ENCODE measurements around the gene PRKCB. TPM values are rescaled to one million over a fixed set of nuclear protein-coding genes. Genes with fewer than 3 reads are reported as not detected.

Gene PRKCB
- total and polyA plus RNA-seq, 4 experiments from 2014 or later = 46.5 to 106 (median 98.2) TPM

DNA sequence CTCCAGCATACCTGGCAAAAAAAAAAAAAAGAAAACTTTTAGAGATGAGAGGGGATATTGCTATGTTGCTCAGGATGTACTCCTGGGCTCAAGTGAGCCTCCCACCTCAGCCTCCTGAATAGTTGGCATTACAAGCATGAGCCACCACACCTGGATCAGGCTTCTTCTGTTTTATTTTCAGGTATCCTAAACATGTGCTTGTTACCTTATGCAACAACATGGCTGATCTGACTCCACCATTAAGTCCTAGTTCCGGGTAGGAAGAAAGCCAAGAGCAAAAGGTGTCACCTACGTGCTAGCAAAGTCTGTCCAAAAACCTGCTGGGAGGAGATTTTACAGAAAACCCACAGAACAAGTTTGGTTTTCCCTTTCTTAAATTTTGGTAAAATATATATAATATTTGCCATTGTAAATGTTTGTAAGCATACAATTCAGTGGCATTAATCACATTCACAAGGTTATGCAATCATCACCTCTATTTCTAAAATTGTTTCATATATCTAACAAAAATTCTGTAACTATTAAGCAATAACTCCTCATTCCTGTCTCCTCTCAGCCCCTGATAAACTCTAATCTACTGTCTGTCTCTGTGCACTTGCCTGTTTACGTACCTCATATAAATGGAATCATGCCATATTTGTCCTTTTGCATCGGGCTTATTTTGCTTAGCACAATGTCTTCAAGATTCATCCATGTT is 411.3 kb downstream of the PRKCB start:
- H3K27me3 Mint-ChIP-seq = peaks cover 25 to 36% of the 10 kb centered on the region in 2 donors
- H3K27me3 ChIP-seq (ENCODE audit: insufficient read depth, low read length) = no peaks in the 10 kb centered on the region
- CTCF ChIA-PET (ENCODE audit: partially characterized antibody) = interaction anchor here (1.4 kb wide), 2 partner anchors 8 to 205 kb away, joined by 3 to 5 read pairs; no protein-coding TSS in a partner anchor

GRCh38 chr16:24253192-24253591 is 417.4 kb downstream of the PRKCB start:
- Histone ChIP-seq H3K9me3 (ENCODE audit: control insufficient read depth in 1 of 2, low read length in 2 of 2) (no peaks in the 10 kb centered on the region), H3K4me3 (ENCODE audit: low read length in 2 of 2) (no peak overlapping the region), H3K36me3 (ENCODE audit: insufficient read depth, low read length) (no peaks in the 10 kb centered on the region), H3K4me1 (ENCODE audit: insufficient read depth, low read length) (no peaks in the 10 kb centered on the region), H3K27me3 (ENCODE audit: insufficient read depth, low read length) (peaks cover 21% of the 10 kb centered on the region), H3K27ac (ENCODE audit: low read depth, low read length) (no peak overlapping the region)
- Mint-ChIP-seq H3K4me3 (no peak overlapping the region), H3K9me3 (no peaks in the 10 kb centered on the region), H3K27me3 (peaks cover 38 to 42% of the 10 kb centered on the region in 2 donors), H3K4me1 (peaks cover 0 to 7% (median 4%) of the 10 kb centered on the region in 4 donors), H3K36me3 (no peaks in the 10 kb centered on the region), H3K27ac (no peak overlapping the region)
- ChIA-PET CTCF (ENCODE audit: partially characterized antibody) (interaction anchor here (0.6 to 5.4 kb wide), 43 partner anchors 9 to 586 kb away, joined by 3 to 58 read pairs (median 4); partner anchors contain the start of gene PLK1), POLR2A (ENCODE audit: partially characterized antibody) (no interaction called here)
- DNase-seq = peak in 4 of 5 donors; percentile 33 to 48 (median 42)
- intact Hi-C loops (cut with micrococcal nuclease) = loop anchor here (1.0 kb wide), 2 partner anchors 182 to 450 kb away; no protein-coding TSS in a partner anchor

More for the DNA sequence above, 411.3 kb downstream of the PRKCB start:
- Histone ChIP-seq H3K36me3 (ENCODE audit: insufficient read depth, low read length) (no peaks in the 10 kb centered on the region), H3K4me3 (ENCODE audit: low read length in 2 of 2) (no peak overlapping the region), H3K9me3 (ENCODE audit: control insufficient read depth in 1 of 2, low read length in 2 of 2) (no peaks in the 10 kb centered on the region), H3K27ac (ENCODE audit: low read depth, low read length) (no peak overlapping the region), H3K4me1 (ENCODE audit: insufficient read depth, low read length) (no peaks in the 10 kb centered on the region)
- Mint-ChIP-seq H3K27ac (no peak overlapping the region), H3K36me3 (no peaks in the 10 kb centered on the region), H3K4me1 (peaks cover 0 to 3% (median under 1%) of the 10 kb centered on the region in 4 donors), H3K9me3 (no peaks in the 10 kb centered on the region), H3K4me3 (no peak overlapping the region)
- intact Hi-C loops (cut with micrococcal nuclease) = no loop called here
- POLR2A ChIA-PET (ENCODE audit: partially characterized antibody) = no interaction called here
- DNase-seq = no peak

- Mint-ChIP-seq H3K4me1 (peaks cover 0 to 7% (median 4%) of the 10 kb centered on the region in 4 donors), H3K27me3 (peaks cover 50 to 52% of the 10 kb centered on the region in 2 donors), H3K27ac (peak within 1 kb of the TSS in 1 of 7 donors; percentile 75), H3K36me3 (no peaks in the 10 kb centered on the region), H3K9me3 (peaks cover 0 to 2% (median 0%) of the 10 kb centered on the region in 8 donors), H3K4me3 (no peak within 1 kb of the TSS)
- intact Hi-C loops (cut with micrococcal nuclease) = no loop called here
- Histone ChIP-seq H3K4me1 (ENCODE audit: insufficient read depth, low read length) (no peaks in the 10 kb centered on the region), H3K36me3 (ENCODE audit: insufficient read depth, low read length) (no peaks in the 10 kb centered on the region), H3K27ac (ENCODE audit: low read depth, low read length) (no peak within 1 kb of the TSS), H3K27me3 (ENCODE audit: insufficient read depth, low read length) (peaks cover 21% of the 10 kb centered on the region), H3K9me3 (ENCODE audit: control insufficient read depth in 1 of 2, low read length in 2 of 2) (no peaks in the 10 kb centered on the region), H3K4me3 (ENCODE audit: low read length in 2 of 2) (no peak within 1 kb of the TSS)
- DNase-seq = peak; percentile 24 to 47 (median 39)
- POLR2A ChIA-PET (ENCODE audit: partially characterized antibody) = no interaction called here
- CTCF ChIA-PET (ENCODE audit: partially characterized antibody) = interaction anchor here (1.1 to 5.4 kb wide), 5 partner anchors 10 to 455 kb away, joined by 3 to 58 read pairs (median 5); no protein-coding TSS in a partner anchor
Measured at GRCh38 chr16:24255456-24256371, 419.9 kb downstream of the PRKCB start, which contains the start of gene CACNG3. CACNG3 (plus strand) TSS chr16:24256335; CDS start chr16:24256755, 420 bp downstream.

DNA sequence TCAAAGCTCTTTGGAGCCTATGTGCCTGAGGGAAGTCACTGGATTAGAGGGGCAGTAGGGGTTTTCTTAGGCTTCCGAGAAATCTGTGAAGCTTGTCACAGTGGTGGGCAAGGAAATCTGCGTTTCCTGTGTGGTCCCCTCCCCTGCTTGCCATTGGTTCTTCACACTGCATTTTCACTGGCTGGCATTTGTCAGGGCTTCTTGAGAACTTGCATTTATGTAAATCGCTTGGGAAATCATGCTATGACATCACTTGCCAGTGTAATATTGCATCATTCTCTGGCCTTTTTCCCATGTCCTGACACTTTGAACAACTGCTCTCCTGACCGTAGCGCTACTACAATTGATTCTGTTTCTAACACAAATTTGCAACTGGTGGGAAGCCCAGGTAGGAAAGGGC is 422.2 kb downstream of the PRKCB start:
- no peak overlapping the region for H3K4me3 ChIP-seq (ENCODE audit: low read length in 2 of 2)
- ChIA-PET CTCF (ENCODE audit: partially characterized antibody) (no interaction called here), POLR2A (ENCODE audit: partially characterized antibody) (no interaction called here)
- peaks cover 21% of the 10 kb centered on the region for H3K27me3 ChIP-seq (ENCODE audit: insufficient read depth, low read length)
- peaks cover 0 to 5% (median 0%) of the 10 kb centered on the region in 8 donors for H3K9me3 Mint-ChIP-seq
- peaks cover 0 to 5% (median 3%) of the 10 kb centered on the region in 4 donors for H3K4me1 Mint-ChIP-seq
- no peak overlapping the region for H3K4me3 Mint-ChIP-seq
- no peak for DNase-seq
- H3K36me3 Mint-ChIP-seq = peaks cover 0 to 3% of the 10 kb centered on the region in 2 donors
- no peak overlapping the region for H3K27ac Mint-ChIP-seq
- no peaks in the 10 kb centered on the region for H3K36me3 ChIP-seq (ENCODE audit: insufficient read depth, low read length)
- no peaks in the 10 kb centered on the region for H3K4me1 ChIP-seq (ENCODE audit: insufficient read depth, low read length)
- no peaks in the 10 kb centered on the region for H3K9me3 ChIP-seq (ENCODE audit: control insufficient read depth in 1 of 2, low read length in 2 of 2)
- H3K27me3 Mint-ChIP-seq = peaks cover 56 to 67% of the 10 kb centered on the region in 2 donors
- H3K27ac ChIP-seq (ENCODE audit: low read depth, low read length) = no peak overlapping the region
- intact Hi-C loops (cut with micrococcal nuclease) = no loop called here

GRCh38 chr16:24258791-24259190 is 423.0 kb downstream of the PRKCB start:
- no peak for DNase-seq
- CTCF ChIA-PET (ENCODE audit: partially characterized antibody) = no interaction called here
- H3K36me3 Mint-ChIP-seq = peaks cover 0 to 3% of the 10 kb centered on the region in 2 donors
- intact Hi-C loops (cut with micrococcal nuclease) = no loop called here
- H3K27me3 Mint-ChIP-seq = peaks cover 53 to 63% of the 10 kb centered on the region in 2 donors
- Histone ChIP-seq H3K4me3 (ENCODE audit: low read length in 2 of 2) (no peak overlapping the region), H3K36me3 (ENCODE audit: insufficient read depth, low read length) (no peaks in the 10 kb centered on the region), H3K4me1 (ENCODE audit: insufficient read depth, low read length) (no peaks in the 10 kb centered on the region), H3K27me3 (ENCODE audit: insufficient read depth, low read length) (peaks cover 15% of the 10 kb centered on the region), H3K9me3 (ENCODE audit: control insufficient read depth in 1 of 2, low read length in 2 of 2) (no peaks in the 10 kb centered on the region), H3K27ac (ENCODE audit: low read depth, low read length) (no peak overlapping the region)
- H3K4me3 Mint-ChIP-seq = no peak overlapping the region
- POLR2A ChIA-PET (ENCODE audit: partially characterized antibody) = no interaction called here
- no peak overlapping the region for H3K27ac Mint-ChIP-seq
- peaks cover 0 to 5% (median 0%) of the 10 kb centered on the region in 8 donors for H3K9me3 Mint-ChIP-seq
- peaks cover 0 to 3% (median 1%) of the 10 kb centered on the region in 4 donors for H3K4me1 Mint-ChIP-seq

GRCh38 chr16:24262816-24263215 is 427.0 kb downstream of the PRKCB start:
- CTCF ChIA-PET (ENCODE audit: partially characterized antibody) = interaction anchor here (1.7 kb wide), 1 partner anchor 10 kb away, joined by 8 read pairs; no protein-coding TSS in a partner anchor

More at GRCh38 chr16:24262816-24263215, 427.0 kb downstream of the PRKCB start:
- no peak overlapping the region for H3K4me3 Mint-ChIP-seq
- peaks cover 36 to 42% of the 10 kb centered on the region in 2 donors for H3K27me3 Mint-ChIP-seq
- no peak for DNase-seq
- peaks cover 0 to 4% of the 10 kb centered on the region in 2 donors for H3K9me3 ChIP-seq (ENCODE audit: control insufficient read depth in 1 of 2, low read length in 2 of 2)
- POLR2A ChIA-PET (ENCODE audit: partially characterized antibody) = no interaction called here
- H3K4me1 Mint-ChIP-seq = no peaks in the 10 kb centered on the region
- H3K36me3 Mint-ChIP-seq = peaks cover 0 to 3% of the 10 kb centered on the region in 2 donors
- intact Hi-C loops (cut with micrococcal nuclease) = no loop called here
- H3K27me3 ChIP-seq (ENCODE audit: insufficient read depth, low read length) = no peaks in the 10 kb centered on the region
- peaks cover 0 to 11% (median 6%) of the 10 kb centered on the region in 8 donors for H3K9me3 Mint-ChIP-seq
- no peak overlapping the region for H3K27ac Mint-ChIP-seq
- H3K36me3 ChIP-seq (ENCODE audit: insufficient read depth, low read length) = no peaks in the 10 kb centered on the region
- no peak overlapping the region for H3K27ac ChIP-seq (ENCODE audit: low read depth, low read length)
- H3K4me1 ChIP-seq (ENCODE audit: insufficient read depth, low read length) = no peaks in the 10 kb centered on the region
- H3K4me3 ChIP-seq (ENCODE audit: low read length in 2 of 2) = no peak overlapping the region

Measured in CD4-positive, alpha-beta memory T cell (primary cell).